GM15510 (cell line): Measurements from ENCODE around the gene CAVIN3.

Experiments used
- POLR2A ChIP-seq: IDR thresholded peaks from 3 replicates; pipeline ENCODE4 v1.6.1; 2011; ENCODE audit warnings: borderline replicate concordance; ENCODE audit not compliant: insufficient read length; ENCODE audit errors: extremely low read depth

The CAVIN3 gene

GRCh38 chr11:6320411-6321155 lies at the start of gene CAVIN3:
Gene CAVIN3, minus strand, starts transcription at chr11:6320501. Its CDS starts 25 bp downstream, at chr11:6320476.
- no peak for TF ChIP-seq POLR2A

GRCh38 chr11:6365659-6366058 lies 45.4 kb upstream of the CAVIN3 start:
- no peak for TF ChIP-seq POLR2A

GRCh38 chr11:6362873-6363678 lies 42.8 kb upstream of the CAVIN3 start:
- no peak for TF ChIP-seq POLR2A

- no peak for TF ChIP-seq POLR2A
Measured at GRCh38 chr11:6362185-6362872, 42.0 kb upstream of the CAVIN3 start.

- TF ChIP-seq POLR2A: no peak
Measured at GRCh38 chr11:6360183-6360582, 39.9 kb upstream of the CAVIN3 start.

- no peak for TF ChIP-seq POLR2A
Measured at GRCh38 chr11:6357222-6357621, 36.9 kb upstream of the CAVIN3 start.

- no peak for TF ChIP-seq POLR2A
Measured at GRCh38 chr11:6356503-6357055, 36.3 kb upstream of the CAVIN3 start.

- TF ChIP-seq POLR2A: no peak
Measured at GRCh38 chr11:6354651-6355485, 34.6 kb upstream of the CAVIN3 start.

GRCh38 chr11:6353367-6353987 lies 33.2 kb upstream of the CAVIN3 start:
- no peak for TF ChIP-seq POLR2A

GRCh38 chr11:6351782-6352382 lies 31.6 kb upstream of the CAVIN3 start:
- no peak for TF ChIP-seq POLR2A

GRCh38 chr11:6350486-6350885 lies 30.2 kb upstream of the CAVIN3 start:
- TF ChIP-seq POLR2A: no peak

GRCh38 chr11:6350043-6350442 lies 29.7 kb upstream of the CAVIN3 start:
- TF ChIP-seq POLR2A: no peak

- TF ChIP-seq POLR2A: no peak
Measured at GRCh38 chr11:6345366-6345765, 25.1 kb upstream of the CAVIN3 start.
